Endothelial cell (in vitro differentiated cells): ENCODE measurements around the gene ELOVL3. TPM values are rescaled to one million over a fixed set of nuclear protein-coding genes. Genes with fewer than 3 reads are reported as not detected.

Experiments
- DNase-seq: peaks from one replicate; pipeline ENCODE4 v3.0.0; 2021; ENCODE audit warnings: low spot score
- H3K27ac Mint-ChIP-seq: one replicate; pipeline ENCODE4 v1.8.0; 2021; ENCODE audit warnings: mixed read lengths, inconsistent platforms; ENCODE audit not compliant: unreplicated experiment
- H3K27me3 Mint-ChIP-seq: one replicate; pipeline ENCODE4 v1.8.0; 2021; ENCODE audit warnings: mild to moderate bottlenecking, moderate library complexity, mixed read lengths, inconsistent platforms; ENCODE audit not compliant: unreplicated experiment
- H3K36me3 Mint-ChIP-seq: one replicate; pipeline ENCODE4 v1.8.0; 2021; ENCODE audit warnings: mild to moderate bottlenecking, low read depth, mixed read lengths, inconsistent platforms; ENCODE audit not compliant: unreplicated experiment
- H3K4me1 Mint-ChIP-seq: one replicate; pipeline ENCODE4 v1.8.0; 2021; ENCODE audit warnings: mild to moderate bottlenecking, mixed read lengths, inconsistent platforms; ENCODE audit not compliant: unreplicated experiment
- H3K4me3 Mint-ChIP-seq: one replicate; pipeline ENCODE4 v1.8.0; 2021; ENCODE audit warnings: mild to moderate bottlenecking, mixed read lengths, inconsistent platforms; ENCODE audit not compliant: unreplicated experiment
- H3K9me3 Mint-ChIP-seq: one replicate; pipeline ENCODE4 v1.8.0; 2021; ENCODE audit warnings: mixed read lengths, inconsistent platforms; ENCODE audit not compliant: unreplicated experiment
- total RNA-seq: library from RNA; stranded (reverse); fragmentation: NEBNext Ultra II Directional; extraction: Animal tissue kit (Norgen Biotek cat#: 25700); gene quantifications from one replicate; pipeline ENCODE4 v1.2.1, GENCODE V29; 2021; ENCODE audit not compliant: unreplicated experiment
- TF ChIP-seq, protein P1 (sequence below): fragments of 200-600 bp; sonication (generic); IDR thresholded peaks from one replicate; pipeline ENCODE4 v1.5.0; 2021; ENCODE audit warnings: antibody characterized with exemption; ENCODE audit not compliant: unreplicated experiment

The ELOVL3 gene
- total RNA-seq, 1 donor from 2014 or later, result not detected

- peaks cover 8% of the 10 kb centered on the region for H3K4me1 Mint-ChIP-seq
- no peak for DNase-seq
- H3K4me3 Mint-ChIP-seq, result no peak overlapping the region
- no peaks in the 10 kb centered on the region for H3K9me3 Mint-ChIP-seq
- H3K27ac Mint-ChIP-seq, result no peak overlapping the region
- TF ChIP-seq, protein P1, sequence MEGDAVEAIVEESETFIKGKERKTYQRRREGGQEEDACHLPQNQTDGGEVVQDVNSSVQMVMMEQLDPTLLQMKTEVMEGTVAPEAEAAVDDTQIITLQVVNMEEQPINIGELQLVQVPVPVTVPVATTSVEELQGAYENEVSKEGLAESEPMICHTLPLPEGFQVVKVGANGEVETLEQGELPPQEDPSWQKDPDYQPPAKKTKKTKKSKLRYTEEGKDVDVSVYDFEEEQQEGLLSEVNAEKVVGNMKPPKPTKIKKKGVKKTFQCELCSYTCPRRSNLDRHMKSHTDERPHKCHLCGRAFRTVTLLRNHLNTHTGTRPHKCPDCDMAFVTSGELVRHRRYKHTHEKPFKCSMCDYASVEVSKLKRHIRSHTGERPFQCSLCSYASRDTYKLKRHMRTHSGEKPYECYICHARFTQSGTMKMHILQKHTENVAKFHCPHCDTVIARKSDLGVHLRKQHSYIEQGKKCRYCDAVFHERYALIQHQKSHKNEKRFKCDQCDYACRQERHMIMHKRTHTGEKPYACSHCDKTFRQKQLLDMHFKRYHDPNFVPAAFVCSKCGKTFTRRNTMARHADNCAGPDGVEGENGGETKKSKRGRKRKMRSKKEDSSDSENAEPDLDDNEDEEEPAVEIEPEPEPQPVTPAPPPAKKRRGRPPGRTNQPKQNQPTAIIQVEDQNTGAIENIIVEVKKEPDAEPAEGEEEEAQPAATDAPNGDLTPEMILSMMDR, result no peak
- no peaks in the 10 kb centered on the region for H3K36me3 Mint-ChIP-seq
- peaks cover 2% of the 10 kb centered on the region for H3K27me3 Mint-ChIP-seq
Observed at GRCh38 chr10:102274062-102274461, 48.0 kb downstream of the ELOVL3 start.

GRCh38 chr10:102275343-102275742 lies 49.2 kb downstream of the ELOVL3 start:
- Mint-ChIP-seq H3K27ac (no peak overlapping the region), H3K27me3 (peaks cover 4% of the 10 kb centered on the region), H3K4me3 (no peak overlapping the region), H3K9me3 (no peaks in the 10 kb centered on the region), H3K36me3 (no peaks in the 10 kb centered on the region), H3K4me1 (peaks cover 16% of the 10 kb centered on the region)
- no peak for DNase-seq
- TF ChIP-seq, protein P1, result no peak

GRCh38 chr10:102279104-102279503 lies 53.0 kb downstream of the ELOVL3 start:
- peaks cover 45% of the 10 kb centered on the region for H3K4me1 Mint-ChIP-seq
- no peak overlapping the region for H3K27ac Mint-ChIP-seq
- H3K27me3 Mint-ChIP-seq, result peaks cover 1% of the 10 kb centered on the region
- TF ChIP-seq, protein P1, result no peak
- H3K36me3 Mint-ChIP-seq, result no peaks in the 10 kb centered on the region
- H3K4me3 Mint-ChIP-seq, result no peak overlapping the region
- no peak for DNase-seq
- no peaks in the 10 kb centered on the region for H3K9me3 Mint-ChIP-seq

Other genes with a start within 250 kb of the ELOVL3 start
- 20.5 TPM for gene ARMH3, start 170.1 kb upstream of the ELOVL3 start, total RNA-seq
- 25.1 TPM for gene HPS6, start 160.9 kb upstream of the ELOVL3 start, total RNA-seq
- gene LDB1, start 105.9 kb upstream of the ELOVL3 start, total RNA-seq, result 160 TPM
- 29.9 TPM for gene PPRC1, start 93.3 kb upstream of the ELOVL3 start, total RNA-seq
- 43.2 TPM for gene NOLC1, start 73.9 kb upstream of the ELOVL3 start, total RNA-seq
- not detected for gene PITX3, start 15.2 kb downstream of the ELOVL3 start, total RNA-seq
- gene GBF1, start 19.2 kb downstream of the ELOVL3 start, total RNA-seq, result 45.1 TPM
- gene NFKB2, start 169.4 kb downstream of the ELOVL3 start, total RNA-seq, result 14.2 TPM
- gene PSD, start 192.5 kb downstream of the ELOVL3 start, total RNA-seq, result 0.31 TPM
- 8.7 TPM for gene FBXL15, start 194.5 kb downstream of the ELOVL3 start, total RNA-seq
- gene CUEDC2, start 206.3 kb downstream of the ELOVL3 start, total RNA-seq, result 72.9 TPM
- gene C10orf95, start 225.2 kb downstream of the ELOVL3 start, total RNA-seq, result 0.18 TPM